ENCODE results near the gene PWWP2A.

DNA sequence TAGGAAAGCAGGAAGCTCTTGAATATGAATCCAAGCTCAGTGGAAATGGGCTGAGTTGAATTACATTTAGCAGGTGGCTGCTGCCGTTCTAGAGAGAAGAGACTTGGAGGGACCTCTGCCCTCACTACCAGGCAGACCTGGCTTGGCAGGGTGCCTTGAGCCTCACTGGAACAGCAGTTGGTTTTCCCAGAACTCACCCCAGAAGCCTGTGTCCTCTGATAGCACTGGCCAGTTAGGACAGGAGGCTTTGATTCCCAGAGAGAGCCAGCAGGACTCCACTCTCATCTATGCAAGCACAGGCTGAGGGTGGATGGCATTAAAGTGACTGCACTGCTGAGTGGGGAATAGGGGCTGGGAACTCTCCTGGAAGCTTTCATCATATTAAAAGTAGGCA is 54.8 kb downstream of the PWWP2A start:
- TF ChIP-seq, protein P1, sequence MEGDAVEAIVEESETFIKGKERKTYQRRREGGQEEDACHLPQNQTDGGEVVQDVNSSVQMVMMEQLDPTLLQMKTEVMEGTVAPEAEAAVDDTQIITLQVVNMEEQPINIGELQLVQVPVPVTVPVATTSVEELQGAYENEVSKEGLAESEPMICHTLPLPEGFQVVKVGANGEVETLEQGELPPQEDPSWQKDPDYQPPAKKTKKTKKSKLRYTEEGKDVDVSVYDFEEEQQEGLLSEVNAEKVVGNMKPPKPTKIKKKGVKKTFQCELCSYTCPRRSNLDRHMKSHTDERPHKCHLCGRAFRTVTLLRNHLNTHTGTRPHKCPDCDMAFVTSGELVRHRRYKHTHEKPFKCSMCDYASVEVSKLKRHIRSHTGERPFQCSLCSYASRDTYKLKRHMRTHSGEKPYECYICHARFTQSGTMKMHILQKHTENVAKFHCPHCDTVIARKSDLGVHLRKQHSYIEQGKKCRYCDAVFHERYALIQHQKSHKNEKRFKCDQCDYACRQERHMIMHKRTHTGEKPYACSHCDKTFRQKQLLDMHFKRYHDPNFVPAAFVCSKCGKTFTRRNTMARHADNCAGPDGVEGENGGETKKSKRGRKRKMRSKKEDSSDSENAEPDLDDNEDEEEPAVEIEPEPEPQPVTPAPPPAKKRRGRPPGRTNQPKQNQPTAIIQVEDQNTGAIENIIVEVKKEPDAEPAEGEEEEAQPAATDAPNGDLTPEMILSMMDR (IDR thresholded peaks at IDR 0.05): no peak
- TF ChIP-seq TAF1 (IDR thresholded peaks at IDR 0.05; ENCODE audit: borderline replicate concordance, low read depth, low read length) (no peak), GATA2 (CRISPR knock-in tag; IDR thresholded peaks at IDR 0.05) (no peak)
